ENCODE results near the gene TSPAN6.

- TF ChIP-seq CTCF (IDR thresholded peaks at IDR 0.05) (no peak), ESRRA (IDR thresholded peaks at IDR 0.05; ENCODE audit: borderline replicate concordance, low read length) (no peak), ZFP36 (IDR thresholded peaks at IDR 0.05; ENCODE audit: borderline replicate concordance, partially characterized antibody) (no peak)
Measured at GRCh38 chrX:100600340-100600739, 36.3 kb downstream of the TSPAN6 start.

Data from A549 (cell line).